MCF 10A (cell line): ENCODE data around the gene CIBAR2. TPM values are rescaled to one million over a fixed set of nuclear protein-coding genes. Genes with fewer than 3 reads are reported as not detected.

Source experiments
- BruUV-seq: library from RNA; stranded (reverse); fragments of 400-500 nt; replicated peaks from 2 replicates; lab custom pipeline; 2021; lab: Mats Ljungman, UMichigan
- CTCF ChIA-PET: fragments of 300-600 bp; sonication (Branson Sonifier 250); formaldehyde crosslinking; extraction: SDS; loops from one replicate; lab custom pipeline; 2021; ENCODE audit warnings: antibody characterized with exemption, inconsistent platforms; lab: Yijun Ruan, JAX
- POLR2A ChIA-PET: fragments of 300-600, 350-650 bp; sonication (Branson Sonifier 250); formaldehyde crosslinking; extraction: SDS; loops from one replicate; lab custom pipeline; 2020; ENCODE audit warnings: antibody characterized with exemption, inconsistent platforms; lab: Yijun Ruan, JAX
- DNase-seq: peaks from one replicate; pipeline ENCODE4 v3.0.0-alpha.2; 2018; ENCODE audit not compliant: unreplicated experiment
- H3K27ac Mint-ChIP-seq: one replicate; pipeline ENCODE4 v1.8.0; 2022; ENCODE audit warnings: mild to moderate bottlenecking, low read depth, mixed read lengths; ENCODE audit not compliant: unreplicated experiment
- H3K27me3 Mint-ChIP-seq: one replicate; pipeline ENCODE4 v1.8.0; 2022; ENCODE audit warnings: mixed read lengths; ENCODE audit not compliant: insufficient read depth, unreplicated experiment
- H3K36me3 Mint-ChIP-seq: one replicate; pipeline ENCODE4 v1.8.0; 2022; ENCODE audit warnings: mild to moderate bottlenecking, moderate library complexity, mixed read lengths; ENCODE audit not compliant: insufficient read depth, unreplicated experiment
- H3K4me1 Mint-ChIP-seq: one replicate; pipeline ENCODE4 v1.8.0; 2022; ENCODE audit warnings: mixed read lengths; ENCODE audit not compliant: insufficient read depth, unreplicated experiment
- H3K4me3 Mint-ChIP-seq: one replicate; pipeline ENCODE4 v1.8.0; 2022; ENCODE audit warnings: mild to moderate bottlenecking, moderate library complexity, mixed read lengths; ENCODE audit not compliant: unreplicated experiment
- H3K9me3 Mint-ChIP-seq: one replicate; pipeline ENCODE4 v1.8.0; 2022; ENCODE audit warnings: mixed read lengths; ENCODE audit not compliant: unreplicated experiment
- CTCF ChIP-seq: fragments of 200-600 bp; IDR thresholded peaks from one replicate; pipeline ENCODE4 v1.8.0; 2022; ENCODE audit warnings: antibody characterized with exemption, mild to moderate bottlenecking; ENCODE audit not compliant: unreplicated experiment
- intact Hi-C: fragments of 100-400 bp; cut with micrococcal nuclease; formaldehyde crosslinking; loops from 2 replicates; pipeline ENCODE4 v1.14.1; 2022
- total RNA-seq: library from RNA; stranded (reverse); gene quantifications from 2 replicates; pipeline ENCODE4 v1.2.3, GENCODE V29; 2022

Gene CIBAR2
- total RNA-seq, 1 experiment from 2014 or later, result not detected

GRCh38 chr16:85157813-85158742 is 45.8 kb upstream of the CIBAR2 start:
- DNase-seq, result no peak
- BruUV-seq, result no TSS peak
- peak overlapping the region; percentile 24 for H3K27ac Mint-ChIP-seq
- H3K9me3 Mint-ChIP-seq, result no peaks in the 10 kb centered on the region
- ChIA-PET POLR2A (interaction anchor here (0.7 to 1.0 kb wide), 3 partner anchors 9 to 127 kb away, joined by 3 read pairs; no protein-coding TSS in a partner anchor), CTCF (interaction anchor here (0.9 kb wide), 1 partner anchor 43 kb away, joined by 5 read pairs; no protein-coding TSS in a partner anchor)
- H3K36me3 Mint-ChIP-seq, result peaks cover 5% of the 10 kb centered on the region
- intact Hi-C loops, result no loop called here
- peaks cover 23% of the 10 kb centered on the region for H3K27me3 Mint-ChIP-seq
- no peak for TF ChIP-seq CTCF
- peaks cover 5% of the 10 kb centered on the region for H3K4me1 Mint-ChIP-seq
- no peak overlapping the region for H3K4me3 Mint-ChIP-seq

GRCh38 chr16:85157372-85157771 is 45.1 kb upstream of the CIBAR2 start:
- DNase-seq, result no peak
- TF ChIP-seq CTCF, result no peak
- Mint-ChIP-seq H3K27me3 (peaks cover 23% of the 10 kb centered on the region), H3K36me3 (peaks cover 5% of the 10 kb centered on the region), H3K4me3 (no peak overlapping the region), H3K4me1 (peaks cover 9% of the 10 kb centered on the region), H3K9me3 (no peaks in the 10 kb centered on the region), H3K27ac (peak overlapping the region; percentile 24)
- intact Hi-C loops, result no loop called here
- ChIA-PET POLR2A (no interaction called here), CTCF (no interaction called here)
- no TSS peak for BruUV-seq

DNA sequence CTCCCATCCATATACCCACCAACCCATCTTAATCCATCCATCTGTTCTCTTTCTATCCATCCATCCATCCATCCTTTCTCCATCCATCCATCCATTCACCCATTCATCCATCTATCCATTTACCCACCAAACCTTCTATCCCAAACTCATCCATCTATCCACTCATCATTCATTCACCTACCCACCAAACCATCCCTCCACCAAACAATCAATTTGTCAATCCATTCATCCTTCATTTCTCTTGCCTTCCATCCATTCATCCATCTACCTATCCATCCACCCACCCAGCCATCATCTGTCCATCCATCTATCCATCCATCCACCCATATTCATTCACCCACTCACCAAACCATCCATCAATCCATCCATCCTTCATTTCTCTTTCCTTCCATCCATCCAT is 44.6 kb upstream of the CIBAR2 start:
- ChIA-PET CTCF (no interaction called here), POLR2A (no interaction called here)
- Mint-ChIP-seq H3K4me3 (no peak overlapping the region), H3K27ac (no peak overlapping the region), H3K9me3 (no peaks in the 10 kb centered on the region), H3K36me3 (peaks cover 5% of the 10 kb centered on the region), H3K27me3 (peaks cover 23% of the 10 kb centered on the region), H3K4me1 (peaks cover 14% of the 10 kb centered on the region)
- no peak for DNase-seq
- intact Hi-C loops, result no loop called here
- no TSS peak for BruUV-seq
- TF ChIP-seq CTCF, result no peak

- peaks cover 17% of the 10 kb centered on the region for H3K4me1 Mint-ChIP-seq
- intact Hi-C loops, result no loop called here
- BruUV-seq, result no TSS peak
- DNase-seq, result no peak
- H3K27me3 Mint-ChIP-seq, result peaks cover 23% of the 10 kb centered on the region
- H3K4me3 Mint-ChIP-seq, result no peak overlapping the region
- ChIA-PET CTCF (no interaction called here), POLR2A (no interaction called here)
- H3K9me3 Mint-ChIP-seq, result no peaks in the 10 kb centered on the region
- peaks cover 7% of the 10 kb centered on the region for H3K36me3 Mint-ChIP-seq
- no peak overlapping the region for H3K27ac Mint-ChIP-seq
- TF ChIP-seq CTCF, result no peak
Measured at GRCh38 chr16:85156440-85156839, 44.2 kb upstream of the CIBAR2 start.
